ENCODE results near the gene RALGAPA2. TPM values are rescaled to one million over a fixed set of nuclear protein-coding genes. Genes with fewer than 3 reads are reported as not detected.
A peak's percentile ranks its signal among the peaks of the same experiment; 100 is the strongest.
"Not testable (repeated sequence)": the region's sequence is repeated elsewhere in the genome, so short reads cannot be mapped to it uniquely, and the experiment has no call there.

RALGAPA2 gene
- total and polyA plus RNA-seq, 5 donors from 2014 or later, result 4.7 to 28.8 (median 6.2) TPM

- no peak overlapping the region for H3K27ac Mint-ChIP-seq
- H3K4me3 Mint-ChIP-seq, result no peak overlapping the region
- H3K9me3 ChIP-seq (ENCODE audit: control insufficient read depth in 2 of 2, low read length in 2 of 2), result no peaks in the 10 kb centered on the region
- peaks cover 0 to 2% (median 0%) of the 10 kb centered on the region in 7 donors for H3K9me3 Mint-ChIP-seq
- H3K27me3 ChIP-seq (ENCODE audit: control insufficient read depth, insufficient read depth, low read length), result peaks cover 27% of the 10 kb centered on the region
- peaks cover 15% of the 10 kb centered on the region for H3K4me1 ChIP-seq (ENCODE audit: control insufficient read depth, insufficient read depth, low read length, poor library complexity, severe bottlenecking)
- no peaks in the 10 kb centered on the region for H3K36me3 Mint-ChIP-seq
- no peak overlapping the region for H3K27ac ChIP-seq (ENCODE audit: insufficient read depth, low read length, poor library complexity, severe bottlenecking)
- ATAC-seq (ENCODE audit: low read depth in 2 of 2), result no peak
- H3K4me1 Mint-ChIP-seq, result peaks cover 0 to 30% (median 20%) of the 10 kb centered on the region in 4 donors
- H3K4me3 ChIP-seq (ENCODE audit: low read depth, low read length), result no peak overlapping the region
- no peak for DNase-seq
- no peaks in the 10 kb centered on the region for H3K36me3 ChIP-seq (ENCODE audit: control insufficient read depth, insufficient read depth, low read length)
- H3K27me3 Mint-ChIP-seq, result peaks cover 68% of the 10 kb centered on the region
Observed at GRCh38 chr20:20362774-20363433, 349.5 kb downstream of the RALGAPA2 start.

DNA sequence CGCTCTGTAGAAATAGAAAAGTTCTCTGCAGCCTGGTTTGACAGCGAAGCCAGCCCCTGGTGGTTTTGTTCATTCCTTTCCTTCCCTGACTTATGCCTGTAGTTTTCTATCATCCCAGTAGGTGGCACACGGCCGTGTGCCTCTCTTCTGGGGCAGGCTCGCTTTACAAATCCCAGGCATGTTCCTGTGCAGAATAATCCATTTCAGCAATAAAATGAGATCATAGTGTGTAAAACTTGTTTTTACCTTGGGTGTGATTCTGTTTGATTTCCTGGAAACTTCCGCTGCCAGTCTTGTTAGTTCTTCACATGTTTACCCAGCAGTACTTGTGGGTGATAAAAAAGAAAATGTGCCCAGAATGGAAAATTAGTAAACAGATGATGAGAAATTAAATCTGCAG is 352.0 kb downstream of the RALGAPA2 start:
- Histone ChIP-seq H3K9me3 (ENCODE audit: control insufficient read depth in 2 of 2, low read length in 2 of 2) (no peaks in the 10 kb centered on the region), H3K27ac (ENCODE audit: insufficient read depth, low read length, poor library complexity, severe bottlenecking) (no peak overlapping the region), H3K4me3 (ENCODE audit: low read depth, low read length) (peak overlapping the region; percentile 44), H3K4me1 (ENCODE audit: control insufficient read depth, insufficient read depth, low read length, poor library complexity, severe bottlenecking) (peaks cover 10% of the 10 kb centered on the region), H3K36me3 (ENCODE audit: control insufficient read depth, insufficient read depth, low read length) (no peaks in the 10 kb centered on the region), H3K27me3 (ENCODE audit: control insufficient read depth, insufficient read depth, low read length) (peaks cover 21% of the 10 kb centered on the region)
- H3K4me3 Mint-ChIP-seq, result peak overlapping the region in 3 of 4 donors; percentile 33 to 67 (median 42)
- H3K4me1 Mint-ChIP-seq, result peaks cover 0 to 21% (median 17%) of the 10 kb centered on the region in 4 donors
- H3K27me3 Mint-ChIP-seq, result peaks cover 45% of the 10 kb centered on the region
- H3K9me3 Mint-ChIP-seq, result peaks cover 0 to 2% (median 0%) of the 10 kb centered on the region in 7 donors
- DNase-seq (peak in 1 of 3 donors; percentile 58), ATAC-seq (ENCODE audit: low read depth in 2 of 2) (peak; percentile 39 to 43)
- no peak overlapping the region for H3K27ac Mint-ChIP-seq
- no peaks in the 10 kb centered on the region for H3K36me3 Mint-ChIP-seq

DNA sequence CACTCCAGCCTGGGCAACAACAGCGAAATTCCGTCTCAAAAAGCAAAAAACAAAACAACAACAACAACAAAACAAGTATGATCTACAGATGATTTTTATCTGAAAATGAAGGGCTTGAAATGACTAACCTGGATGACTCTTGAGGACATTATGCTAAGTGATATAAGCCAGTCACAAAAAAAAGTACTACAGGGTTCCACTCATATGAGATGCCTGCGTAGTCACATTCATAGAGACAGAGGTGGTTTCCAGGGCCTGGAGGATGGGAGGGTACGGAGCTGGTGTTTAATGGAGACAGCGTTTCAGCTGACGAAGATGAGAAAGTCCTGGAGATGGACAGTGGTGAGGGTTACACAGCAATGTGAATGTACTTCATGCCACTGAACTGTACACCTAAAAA is 352.8 kb downstream of the RALGAPA2 start:
- peaks cover 21% of the 10 kb centered on the region for H3K27me3 ChIP-seq (ENCODE audit: control insufficient read depth, insufficient read depth, low read length)
- Mint-ChIP-seq H3K4me1 (peaks cover 0 to 19% (median 16%) of the 10 kb centered on the region in 4 donors), H3K4me3 (no peak overlapping the region), H3K9me3 (peaks cover 0 to 4% (median 0%) of the 10 kb centered on the region in 7 donors), H3K36me3 (no peaks in the 10 kb centered on the region), H3K27ac (peak overlapping the region in 1 of 3 donors; percentile 58), H3K27me3 (peaks cover 37% of the 10 kb centered on the region)
- ATAC-seq (ENCODE audit: low read depth in 2 of 2) (no peak), DNase-seq (no peak)
- peaks cover 10% of the 10 kb centered on the region for H3K4me1 ChIP-seq (ENCODE audit: control insufficient read depth, insufficient read depth, low read length, poor library complexity, severe bottlenecking)
- no peak overlapping the region for H3K27ac ChIP-seq (ENCODE audit: insufficient read depth, low read length, poor library complexity, severe bottlenecking)
- H3K9me3 ChIP-seq (ENCODE audit: control insufficient read depth in 2 of 2, low read length in 2 of 2), result no peaks in the 10 kb centered on the region
- H3K36me3 ChIP-seq (ENCODE audit: control insufficient read depth, insufficient read depth, low read length), result no peaks in the 10 kb centered on the region
- no peak overlapping the region for H3K4me3 ChIP-seq (ENCODE audit: low read depth, low read length)

GRCh38 chr20:20358801-20359200 is 353.6 kb downstream of the RALGAPA2 start:
- Histone ChIP-seq H3K27ac (ENCODE audit: insufficient read depth, low read length, poor library complexity, severe bottlenecking) (no peak overlapping the region), H3K27me3 (ENCODE audit: control insufficient read depth, insufficient read depth, low read length) (peaks cover 21% of the 10 kb centered on the region), H3K4me1 (ENCODE audit: control insufficient read depth, insufficient read depth, low read length, poor library complexity, severe bottlenecking) (peaks cover 10% of the 10 kb centered on the region), H3K4me3 (ENCODE audit: low read depth, low read length) (no peak overlapping the region), H3K36me3 (ENCODE audit: control insufficient read depth, insufficient read depth, low read length) (no peaks in the 10 kb centered on the region), H3K9me3 (ENCODE audit: control insufficient read depth in 2 of 2, low read length in 2 of 2) (no peaks in the 10 kb centered on the region)
- H3K27me3 Mint-ChIP-seq, result peaks cover 31% of the 10 kb centered on the region
- no peak for ATAC-seq (ENCODE audit: low read depth in 2 of 2)
- no peak for DNase-seq
- peaks cover 0 to 19% (median 16%) of the 10 kb centered on the region in 4 donors for H3K4me1 Mint-ChIP-seq
- H3K4me3 Mint-ChIP-seq, result no peak overlapping the region
- H3K36me3 Mint-ChIP-seq, result no peaks in the 10 kb centered on the region
- peaks cover 0 to 6% (median 0%) of the 10 kb centered on the region in 7 donors for H3K9me3 Mint-ChIP-seq
- H3K27ac Mint-ChIP-seq, result no peak overlapping the region

DNA sequence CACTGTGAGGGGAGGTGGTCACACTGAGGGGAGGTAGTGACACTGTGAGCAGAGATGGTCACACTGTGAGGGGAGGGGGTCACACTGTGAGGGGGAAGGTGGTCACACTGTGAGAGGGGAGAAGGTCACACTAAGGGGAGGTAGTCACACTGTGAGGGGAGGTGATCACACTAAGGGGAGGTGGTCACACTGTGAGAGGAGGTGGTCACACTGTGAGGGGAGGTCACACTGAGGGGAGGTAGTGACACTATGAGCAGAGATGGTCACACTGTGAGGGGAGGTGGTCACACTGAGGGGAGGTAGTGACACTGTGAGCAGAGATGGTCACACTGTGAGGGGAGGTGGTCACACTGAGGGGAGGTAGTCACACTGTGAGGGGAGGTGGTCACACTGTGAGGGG is 356.9 kb downstream of the RALGAPA2 start:
- H3K27ac ChIP-seq (ENCODE audit: insufficient read depth, low read length, poor library complexity, severe bottlenecking); DNase-seq; H3K9me3 ChIP-seq (ENCODE audit: control insufficient read depth in 2 of 2, low read length in 2 of 2); ATAC-seq (ENCODE audit: low read depth in 2 of 2); H3K9me3 Mint-ChIP-seq; H3K4me1 ChIP-seq (ENCODE audit: control insufficient read depth, insufficient read depth, low read length, poor library complexity, severe bottlenecking); H3K27me3 Mint-ChIP-seq; H3K27me3 ChIP-seq (ENCODE audit: control insufficient read depth, insufficient read depth, low read length); H3K36me3 Mint-ChIP-seq; H3K27ac Mint-ChIP-seq; H3K4me3 ChIP-seq (ENCODE audit: low read depth, low read length); H3K4me3 Mint-ChIP-seq; H3K36me3 ChIP-seq (ENCODE audit: control insufficient read depth, insufficient read depth, low read length): not testable (repeated sequence)
- H3K4me1 Mint-ChIP-seq, result peaks cover 0 to 11% (median 7%) of the 10 kb centered on the region in 4 donors

DNA sequence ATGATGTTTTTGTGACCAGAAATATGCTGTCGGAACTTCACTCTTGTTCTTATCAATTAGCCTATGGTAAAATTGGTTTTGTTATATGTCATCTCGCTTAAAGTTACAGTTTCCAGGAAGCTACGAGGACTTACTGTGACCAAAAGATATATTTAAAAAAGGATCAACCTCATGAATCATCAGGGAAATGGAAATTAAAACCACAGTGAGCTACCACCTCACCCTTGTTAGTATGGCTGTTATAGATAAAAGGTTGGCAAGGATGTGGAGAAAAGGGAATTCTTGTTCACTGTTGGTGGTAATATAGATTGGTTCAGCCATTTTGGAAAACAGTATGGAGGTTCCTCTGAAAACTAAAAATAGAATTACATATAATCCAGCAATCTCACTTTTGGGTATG is 358.9 kb downstream of the RALGAPA2 start:
- H3K4me1 Mint-ChIP-seq, result no peaks in the 10 kb centered on the region
- no peak overlapping the region for H3K4me3 Mint-ChIP-seq
- no peaks in the 10 kb centered on the region for H3K36me3 Mint-ChIP-seq
- no peak overlapping the region for H3K27ac ChIP-seq (ENCODE audit: insufficient read depth, low read length, poor library complexity, severe bottlenecking)
- no peaks in the 10 kb centered on the region for H3K4me1 ChIP-seq (ENCODE audit: control insufficient read depth, insufficient read depth, low read length, poor library complexity, severe bottlenecking)
- H3K9me3 Mint-ChIP-seq, result peaks cover 0 to 6% (median 2%) of the 10 kb centered on the region in 7 donors
- DNase-seq (no peak), ATAC-seq (ENCODE audit: low read depth in 2 of 2) (no peak)
- H3K27me3 ChIP-seq (ENCODE audit: control insufficient read depth, insufficient read depth, low read length), result peaks cover 5% of the 10 kb centered on the region
- no peaks in the 10 kb centered on the region for H3K9me3 ChIP-seq (ENCODE audit: control insufficient read depth in 2 of 2, low read length in 2 of 2)
- H3K4me3 ChIP-seq (ENCODE audit: low read depth, low read length), result no peak overlapping the region
- H3K27me3 Mint-ChIP-seq, result peaks cover 4% of the 10 kb centered on the region
- no peak overlapping the region for H3K27ac Mint-ChIP-seq
- H3K36me3 ChIP-seq (ENCODE audit: control insufficient read depth, insufficient read depth, low read length), result no peaks in the 10 kb centered on the region

DNA sequence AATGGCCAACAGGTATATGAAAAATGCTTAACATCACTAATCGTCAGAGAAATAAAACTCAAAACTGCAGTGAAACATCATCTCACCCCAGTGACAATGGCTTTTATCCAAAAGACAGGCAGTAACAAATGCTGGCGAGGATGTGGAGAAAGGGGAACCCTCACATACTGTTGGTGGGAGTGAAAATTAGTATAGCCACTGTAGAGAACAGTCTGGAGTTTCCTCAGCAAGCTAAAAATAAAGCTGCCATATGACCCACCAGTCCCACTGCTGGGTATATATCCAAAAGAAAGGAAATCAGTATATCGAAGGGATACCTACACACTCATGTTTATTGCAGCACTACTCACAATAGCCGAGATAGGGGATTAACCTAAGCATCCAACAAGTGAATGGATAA is 368.0 kb downstream of the RALGAPA2 start:
- H3K9me3 ChIP-seq (ENCODE audit: control insufficient read depth in 2 of 2, low read length in 2 of 2), result no peaks in the 10 kb centered on the region
- Mint-ChIP-seq H3K27ac (no peak overlapping the region), H3K4me3 (no peak overlapping the region), H3K36me3 (no peaks in the 10 kb centered on the region), H3K4me1 (no peaks in the 10 kb centered on the region), H3K9me3 (peaks cover 0 to 9% (median 3%) of the 10 kb centered on the region in 7 donors), H3K27me3 (peaks cover 4% of the 10 kb centered on the region)
- H3K4me1 ChIP-seq (ENCODE audit: control insufficient read depth, insufficient read depth, low read length, poor library complexity, severe bottlenecking), result no peaks in the 10 kb centered on the region
- peaks cover 2% of the 10 kb centered on the region for H3K27me3 ChIP-seq (ENCODE audit: control insufficient read depth, insufficient read depth, low read length)
- no peak for DNase-seq
- H3K4me3 ChIP-seq (ENCODE audit: low read depth, low read length), result no peak overlapping the region
- H3K27ac ChIP-seq (ENCODE audit: insufficient read depth, low read length, poor library complexity, severe bottlenecking), result no peak overlapping the region
- ATAC-seq (ENCODE audit: low read depth in 2 of 2), result no peak
- no peaks in the 10 kb centered on the region for H3K36me3 ChIP-seq (ENCODE audit: control insufficient read depth, insufficient read depth, low read length)

DNA sequence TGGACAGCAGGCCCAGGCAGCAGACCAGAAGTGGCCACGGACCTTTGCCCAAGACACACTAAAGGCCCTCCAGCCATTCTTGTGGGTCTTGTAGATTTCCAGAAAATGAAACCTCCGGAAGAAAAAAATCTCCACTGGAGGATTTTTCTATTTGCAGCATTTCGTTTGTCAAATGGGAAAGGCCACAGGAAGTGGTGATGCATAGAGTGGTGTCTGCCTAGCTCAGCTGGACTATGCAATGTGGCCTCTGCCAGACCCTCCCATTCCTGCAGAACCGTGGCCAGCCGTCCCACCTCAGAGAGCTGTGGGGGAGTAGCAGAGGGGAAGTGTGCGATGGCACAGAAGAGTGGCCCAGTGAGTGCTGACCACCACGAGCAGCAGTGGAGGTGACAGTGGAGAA is 368.5 kb downstream of the RALGAPA2 start:
- no peaks in the 10 kb centered on the region for H3K36me3 Mint-ChIP-seq
- H3K9me3 Mint-ChIP-seq, result peaks cover 0 to 9% (median 3%) of the 10 kb centered on the region in 7 donors
- Histone ChIP-seq H3K9me3 (ENCODE audit: control insufficient read depth in 2 of 2, low read length in 2 of 2) (no peaks in the 10 kb centered on the region), H3K4me3 (ENCODE audit: low read depth, low read length) (no peak overlapping the region), H3K4me1 (ENCODE audit: control insufficient read depth, insufficient read depth, low read length, poor library complexity, severe bottlenecking) (no peaks in the 10 kb centered on the region), H3K27me3 (ENCODE audit: control insufficient read depth, insufficient read depth, low read length) (peaks cover under 1% of the 10 kb centered on the region), H3K36me3 (ENCODE audit: control insufficient read depth, insufficient read depth, low read length) (no peaks in the 10 kb centered on the region), H3K27ac (ENCODE audit: insufficient read depth, low read length, poor library complexity, severe bottlenecking) (no peak overlapping the region)
- H3K27me3 Mint-ChIP-seq, result peaks cover 4% of the 10 kb centered on the region
- H3K27ac Mint-ChIP-seq, result no peak overlapping the region
- ATAC-seq (ENCODE audit: low read depth in 2 of 2), result no peak
- no peak overlapping the region for H3K4me3 Mint-ChIP-seq
- no peaks in the 10 kb centered on the region for H3K4me1 Mint-ChIP-seq
- no peak for DNase-seq

Measured in CD4-positive, CD25-positive, alpha-beta regulatory T cell (primary cell).